Adrenal gland (tissue), 12 donors: Measurements from ENCODE around the gene PIRT. TPM values are rescaled to one million over a fixed set of nuclear protein-coding genes. Genes with fewer than 3 reads are reported as not detected.

ENCODE experiments used
- DNase-seq, 7 donors: peaks; one replicate each; pipeline ENCODE4 v3.0.0-alpha.2; 2019 to 2020
- H3K27ac ChIP-seq, 5 donors: fragments of 200-600 bp; sonication (generic) in 4 of 5; 1 replicate in 3 of 5; 2 replicates in 2 of 5; pipeline versions ENCODE4 v1.5.1 to v1.8.0; 2016 to 2020; ENCODE audit warnings: mild to moderate bottlenecking in 1 of 5
- H3K27me3 ChIP-seq: fragments of 200-600 bp; 2 replicates; pipeline ENCODE4 v1.8.0; 2021
- H3K36me3 ChIP-seq, 2 donors: fragments of 200-600 bp; replicated peaks in 1 of 2; 1 replicate in 1 of 2; 2 replicates in 1 of 2; pipeline versions ENCODE4 v1.5.1 to v1.8.0; 2018 to 2022
- H3K4me1 ChIP-seq, 2 donors: fragments of 200-600 bp; replicated peaks in 1 of 2; 1 replicate in 1 of 2; 2 replicates in 1 of 2; pipeline versions ENCODE4 v1.5.1 to v1.8.0; 2018 to 2021
- H3K4me3 ChIP-seq, 4 donors: fragments of 200-600 bp; sonication (generic) in 3 of 4; one replicate each; pipeline ENCODE4 v1.5.1; 2016 to 2018
- H3K9me3 ChIP-seq, 3 donors: fragments of 200-600 bp; sonication (generic) in 1 of 3; replicated peaks in 1 of 3; 1 replicate in 2 of 3; 2 replicates in 1 of 3; pipeline versions ENCODE4 v1.5.1 to v1.8.0; 2016 to 2021
- CTCF ChIP-seq, 6 experiments: fragments of 450-650 bp in 4 of 6; fragments of 200-600 bp in 2 of 6; sonication (generic) in 1 of 6; IDR thresholded peaks; 1 replicate in 5 of 6; 2 replicates in 1 of 6; pipeline versions ENCODE4 v1.5.1 to v1.8.0; 2016 to 2021; ENCODE audit warnings: antibody characterized with exemption in 6 of 6, mild to moderate bottlenecking in 2 of 6, moderate library complexity in 1 of 6
- POLR2A ChIP-seq, 2 donors: fragments of 450-650 bp; IDR thresholded peaks; one replicate each; pipeline ENCODE4 v1.6.1; 2017; ENCODE audit warnings: antibody characterized with exemption in 2 of 2, mild to moderate bottlenecking in 2 of 2, moderate library complexity in 1 of 2
- WGBS, 4 donors: extraction: QIAGEN DNeasy Blood & Tissue Kit in 2 of 4; methylation state at CpG; one replicate each; pipeline versions ENCODE4 v1.1.5 to v1.1.7; 2013 to 2017; 5-methylcytosine and 5-hydroxymethylcytosine counted together
- intact Hi-C, 2 donors: fragments of 100-400 bp; cut with DNase I; formaldehyde crosslinking; loops; one replicate each; pipeline versions ENCODE4 v1.14.1 to v1.15.0; 2022 to 2023
- polyA plus RNA-seq, 3 donors: library from polyadenylated mRNA; stranded (reverse); fragments of 200-250 nt in 2 of 3; fragments of 350-450 nt in 1 of 3; fragmentation: Illumina TruSeq in 1 of 3; extraction: RNeasy Lipid Tissue Mini Kit (QIAGEN cat#74804) in 1 of 3; gene quantifications; one replicate each; pipeline ENCODE4 v1.2.3, GENCODE V29; 2013 to 2014
- total RNA-seq, 9 donors: library from RNA; depleted of rRNA in 4 of 9; stranded (reverse); fragments of >200 nt in 4 of 9; fragments of 120-200 nt in 1 of 9; fragmentation: NEBNext Ultra II Directional in 1 of 9; extraction: Animal tissue kit (Norgen Biotek cat#: 25700) in 1 of 9; gene quantifications; one replicate each; pipeline versions ENCODE4 v1.1.0 to v1.2.4, GENCODE V29; 2013 to 2023
- donor health status: healthy with polysubstance abuse.
- donor health status: Bipolar disorder and iron deficiency.
- donor health status: DM: yes; HTN: yes; CAD: no.
- donor health status: DM: no; HTN: no; CAD: no.
- donor health status: DM: no; HTN: no; CAD: no.
- donor health status: DM: yes; HTN: yes; CAD: no.

PIRT gene
- total and polyA plus RNA-seq, 12 donors, result 0.10 to 2.2 (median 0.61) TPM; not detected in 4

- H3K36me3 ChIP-seq, result no peaks in the 10 kb centered on the region
- WGBS, 4 donors, result 53 to 73% (median 68%) methylated on average over 1 of the region's 1 CpG
- no peak for DNase-seq
- TF ChIP-seq CTCF (IDR thresholded peaks at IDR 0.05), result no peak
- no peak for TF ChIP-seq POLR2A (IDR thresholded peaks at IDR 0.05)
- no peak overlapping the region for H3K4me3 ChIP-seq
- H3K27ac ChIP-seq, result no peak overlapping the region
- no peaks in the 10 kb centered on the region for H3K27me3 ChIP-seq
- H3K4me1 ChIP-seq, result no peaks in the 10 kb centered on the region
- intact Hi-C loops, result no loop called here
- H3K9me3 ChIP-seq, result no peaks in the 10 kb centered on the region
Measured at GRCh38 chr17:10814075-10814474, 23.8 kb downstream of the PIRT start.

GRCh38 chr17:10812674-10813073, 25.2 kb downstream of the PIRT start:
- H3K4me1 ChIP-seq, result no peaks in the 10 kb centered on the region
- no peak overlapping the region for H3K4me3 ChIP-seq
- no peak overlapping the region for H3K27ac ChIP-seq
- intact Hi-C loops, result no loop called here
- peak in 1 of 7 donors; percentile 19 for DNase-seq
- no peaks in the 10 kb centered on the region for H3K36me3 ChIP-seq
- H3K9me3 ChIP-seq, result no peaks in the 10 kb centered on the region
- WGBS, 4 donors, result 73 to 94% (median 75%) methylated on average over 4 to 5 of the region's 5 CpGs
- H3K27me3 ChIP-seq, result no peaks in the 10 kb centered on the region
- TF ChIP-seq CTCF (IDR thresholded peaks at IDR 0.05) (no peak), POLR2A (IDR thresholded peaks at IDR 0.05) (no peak)

GRCh38 chr17:10809605-10810004, 28.3 kb downstream of the PIRT start:
- Histone ChIP-seq H3K4me1 (no peaks in the 10 kb centered on the region), H3K9me3 (no peaks in the 10 kb centered on the region), H3K27me3 (no peaks in the 10 kb centered on the region), H3K27ac (no peak overlapping the region), H3K4me3 (no peak overlapping the region), H3K36me3 (no peaks in the 10 kb centered on the region)
- WGBS, 4 donors, result 82 to 96% (median 95%) methylated on average over 4 of the region's 4 CpGs
- no peak for DNase-seq
- TF ChIP-seq CTCF (IDR thresholded peaks at IDR 0.05), result no peak
- intact Hi-C loops, result no loop called here

- Histone ChIP-seq H3K27me3 (no peaks in the 10 kb centered on the region), H3K27ac (no peak overlapping the region), H3K4me3 (no peak overlapping the region), H3K36me3 (no peaks in the 10 kb centered on the region), H3K9me3 (no peaks in the 10 kb centered on the region), H3K4me1 (no peaks in the 10 kb centered on the region)
- 61 to 81% (median 73%) methylated on average over 6 to 7 of the region's 7 CpGs for WGBS, 4 donors
- intact Hi-C loops, result no loop called here
- peak in 2 of 7 donors; percentile 19 to 23 for DNase-seq
- TF ChIP-seq CTCF (IDR thresholded peaks at IDR 0.05) (no peak), POLR2A (IDR thresholded peaks at IDR 0.05) (no peak)
Measured at GRCh38 chr17:10807704-10808128, 30.2 kb downstream of the PIRT start.
